MCF 10A (cell line): Measurements from ENCODE around the gene HIGD1C. TPM values are rescaled to one million over a fixed set of nuclear protein-coding genes. Genes with fewer than 3 reads are reported as not detected.
A peak's percentile ranks its signal among the peaks of the same experiment; 100 is the strongest.

Experiments used
- BruUV-seq: library from RNA; stranded (reverse); fragments of 400-500 nt; replicated peaks from 2 replicates; lab custom pipeline; 2021; lab: Mats Ljungman, UMichigan
- CTCF ChIA-PET: fragments of 300-600 bp; sonication (Branson Sonifier 250); formaldehyde crosslinking; extraction: SDS; loops from one replicate; lab custom pipeline; 2021; ENCODE audit warnings: antibody characterized with exemption, inconsistent platforms; lab: Yijun Ruan, JAX
- POLR2A ChIA-PET: fragments of 300-600, 350-650 bp; sonication (Branson Sonifier 250); formaldehyde crosslinking; extraction: SDS; loops from one replicate; lab custom pipeline; 2020; ENCODE audit warnings: antibody characterized with exemption, inconsistent platforms; lab: Yijun Ruan, JAX
- DNase-seq: peaks from one replicate; pipeline ENCODE4 v3.0.0-alpha.2; 2018; ENCODE audit not compliant: unreplicated experiment
- H3K27ac Mint-ChIP-seq: one replicate; pipeline ENCODE4 v1.8.0; 2022; ENCODE audit warnings: mild to moderate bottlenecking, low read depth, mixed read lengths; ENCODE audit not compliant: unreplicated experiment
- H3K27me3 Mint-ChIP-seq: one replicate; pipeline ENCODE4 v1.8.0; 2022; ENCODE audit warnings: mixed read lengths; ENCODE audit not compliant: insufficient read depth, unreplicated experiment
- H3K36me3 Mint-ChIP-seq: one replicate; pipeline ENCODE4 v1.8.0; 2022; ENCODE audit warnings: mild to moderate bottlenecking, moderate library complexity, mixed read lengths; ENCODE audit not compliant: insufficient read depth, unreplicated experiment
- H3K4me1 Mint-ChIP-seq: one replicate; pipeline ENCODE4 v1.8.0; 2022; ENCODE audit warnings: mixed read lengths; ENCODE audit not compliant: insufficient read depth, unreplicated experiment
- H3K4me3 Mint-ChIP-seq: one replicate; pipeline ENCODE4 v1.8.0; 2022; ENCODE audit warnings: mild to moderate bottlenecking, moderate library complexity, mixed read lengths; ENCODE audit not compliant: unreplicated experiment
- H3K9me3 Mint-ChIP-seq: one replicate; pipeline ENCODE4 v1.8.0; 2022; ENCODE audit warnings: mixed read lengths; ENCODE audit not compliant: unreplicated experiment
- intact Hi-C: fragments of 100-400 bp; cut with micrococcal nuclease; formaldehyde crosslinking; loops from 2 replicates; pipeline ENCODE4 v1.14.1; 2022
- total RNA-seq: library from RNA; stranded (reverse); gene quantifications from 2 replicates; pipeline ENCODE4 v1.2.3, GENCODE V29; 2022
- TF ChIP-seq, protein P1 (sequence below): fragments of 200-600 bp; IDR thresholded peaks from one replicate; pipeline ENCODE4 v1.8.0; 2022; ENCODE audit warnings: antibody characterized with exemption, mild to moderate bottlenecking; ENCODE audit not compliant: unreplicated experiment

The HIGD1C gene
- total RNA-seq, 1 experiment from 2014 or later, result not detected

- peak; percentile 67 for DNase-seq
- intact Hi-C loops, result loop anchor here (1.0 kb wide), 2 partner anchors 162 to 222 kb away; no protein-coding TSS in a partner anchor
- TF ChIP-seq, protein P1, sequence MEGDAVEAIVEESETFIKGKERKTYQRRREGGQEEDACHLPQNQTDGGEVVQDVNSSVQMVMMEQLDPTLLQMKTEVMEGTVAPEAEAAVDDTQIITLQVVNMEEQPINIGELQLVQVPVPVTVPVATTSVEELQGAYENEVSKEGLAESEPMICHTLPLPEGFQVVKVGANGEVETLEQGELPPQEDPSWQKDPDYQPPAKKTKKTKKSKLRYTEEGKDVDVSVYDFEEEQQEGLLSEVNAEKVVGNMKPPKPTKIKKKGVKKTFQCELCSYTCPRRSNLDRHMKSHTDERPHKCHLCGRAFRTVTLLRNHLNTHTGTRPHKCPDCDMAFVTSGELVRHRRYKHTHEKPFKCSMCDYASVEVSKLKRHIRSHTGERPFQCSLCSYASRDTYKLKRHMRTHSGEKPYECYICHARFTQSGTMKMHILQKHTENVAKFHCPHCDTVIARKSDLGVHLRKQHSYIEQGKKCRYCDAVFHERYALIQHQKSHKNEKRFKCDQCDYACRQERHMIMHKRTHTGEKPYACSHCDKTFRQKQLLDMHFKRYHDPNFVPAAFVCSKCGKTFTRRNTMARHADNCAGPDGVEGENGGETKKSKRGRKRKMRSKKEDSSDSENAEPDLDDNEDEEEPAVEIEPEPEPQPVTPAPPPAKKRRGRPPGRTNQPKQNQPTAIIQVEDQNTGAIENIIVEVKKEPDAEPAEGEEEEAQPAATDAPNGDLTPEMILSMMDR, result peak; percentile 38
- Mint-ChIP-seq H3K4me3 (no peak overlapping the region), H3K27me3 (no peaks in the 10 kb centered on the region), H3K36me3 (peaks cover 62% of the 10 kb centered on the region), H3K9me3 (no peaks in the 10 kb centered on the region), H3K4me1 (peaks cover 6% of the 10 kb centered on the region), H3K27ac (no peak overlapping the region)
- CTCF ChIA-PET, result interaction anchor here (0.5 to 6.3 kb wide), 39 partner anchors 8 to 842 kb away, joined by 3 to 122 read pairs (median 4); partner anchors contain the start of genes ATF1 and SLC11A2
- BruUV-seq, result no TSS peak
- POLR2A ChIA-PET, result interaction anchor here (0.9 to 9.3 kb wide), 9 partner anchors 38 to 366 kb away, joined by 3 to 132 read pairs (median 4); partner anchors contain the start of genes ATF1, LETMD1 and SLC11A2
Measured at GRCh38 chr12:50986966-50987737, 34.8 kb downstream of the HIGD1C start.

GRCh38 chr12:50988051-50988450 is 35.7 kb downstream of the HIGD1C start:
- H3K36me3 Mint-ChIP-seq, result peaks cover 71% of the 10 kb centered on the region
- ChIA-PET CTCF (interaction anchor here (0.6 to 6.3 kb wide), 21 partner anchors 10 to 841 kb away, joined by 3 to 122 read pairs (median 6); partner anchors contain the start of genes ATF1 and SLC11A2), POLR2A (interaction anchor here (0.9 to 9.3 kb wide), 7 partner anchors 18 to 366 kb away, joined by 3 to 132 read pairs (median 34); partner anchors contain the start of genes ATF1 and SLC11A2)
- BruUV-seq, result no TSS peak
- no peak overlapping the region for H3K4me3 Mint-ChIP-seq
- no peaks in the 10 kb centered on the region for H3K27me3 Mint-ChIP-seq
- H3K9me3 Mint-ChIP-seq, result no peaks in the 10 kb centered on the region
- TF ChIP-seq, protein P1, result no peak
- no peak for DNase-seq
- intact Hi-C loops, result no loop called here
- peaks cover 6% of the 10 kb centered on the region for H3K4me1 Mint-ChIP-seq
- H3K27ac Mint-ChIP-seq, result no peak overlapping the region

DNA sequence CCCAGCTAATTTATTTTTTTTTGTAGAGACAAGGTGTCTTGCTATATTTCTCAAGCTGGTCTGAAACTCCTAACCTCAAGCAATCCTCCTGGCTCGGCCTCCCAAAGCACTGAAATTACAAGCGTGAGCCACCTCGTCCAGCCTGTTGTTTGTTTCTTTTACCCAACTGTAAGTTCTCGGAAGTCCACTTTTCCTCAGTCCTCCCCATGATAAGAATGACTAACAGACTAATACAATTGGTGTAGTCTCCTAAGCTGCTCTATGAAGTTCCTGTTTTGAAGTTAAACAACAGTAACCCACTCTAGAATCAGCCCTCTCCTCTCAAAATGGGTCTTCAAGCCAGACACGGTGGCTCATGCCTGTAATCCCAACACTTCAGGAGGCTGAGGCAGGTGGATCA is 36.5 kb downstream of the HIGD1C start:
- BruUV-seq, result no TSS peak
- CTCF ChIA-PET, result interaction anchor here (0.6 to 6.3 kb wide), 8 partner anchors 10 to 885 kb away, joined by 3 to 122 read pairs (median 5); partner anchors contain the start of gene ATF1
- no peak for DNase-seq
- no peaks in the 10 kb centered on the region for H3K27me3 Mint-ChIP-seq
- TF ChIP-seq, protein P1, result no peak
- intact Hi-C loops, result no loop called here
- H3K4me1 Mint-ChIP-seq, result peaks cover 6% of the 10 kb centered on the region
- H3K9me3 Mint-ChIP-seq, result no peaks in the 10 kb centered on the region
- H3K27ac Mint-ChIP-seq, result peak overlapping the region; percentile 27
- POLR2A ChIA-PET, result interaction anchor here (1.0 to 9.3 kb wide), 4 partner anchors 18 to 164 kb away, joined by 3 to 132 read pairs (median 40); partner anchors contain the start of gene SLC11A2
- H3K36me3 Mint-ChIP-seq, result peaks cover 80% of the 10 kb centered on the region
- no peak overlapping the region for H3K4me3 Mint-ChIP-seq
